Glutamatergic neuron (in vitro differentiated cells): Measurements from ENCODE around the gene GPR26. TPM values are rescaled to one million over a fixed set of nuclear protein-coding genes. Genes with fewer than 3 reads are reported as not detected.
"Not testable (repeated sequence)": the region's sequence is repeated elsewhere in the genome, so short reads cannot be mapped to it uniquely, and the experiment has no call there.

Source experiments
- DNase-seq: peaks from one replicate; pipeline ENCODE4 v3.0.0; 2022
- H3K27ac Mint-ChIP-seq: one replicate; pipeline ENCODE4 v1.8.0; 2020; ENCODE audit warnings: mild to moderate bottlenecking, mixed read lengths, inconsistent platforms; ENCODE audit not compliant: unreplicated experiment
- H3K27me3 Mint-ChIP-seq: one replicate; pipeline ENCODE4 v1.8.0; 2020; ENCODE audit warnings: mild to moderate bottlenecking, moderate library complexity, mixed read lengths, inconsistent platforms; ENCODE audit not compliant: unreplicated experiment
- H3K36me3 Mint-ChIP-seq: one replicate; pipeline ENCODE4 v1.8.0; 2020; ENCODE audit warnings: mild to moderate bottlenecking, mixed read lengths, inconsistent platforms; ENCODE audit not compliant: unreplicated experiment
- H3K4me1 Mint-ChIP-seq: one replicate; pipeline ENCODE4 v1.8.0; 2020; ENCODE audit warnings: mild to moderate bottlenecking, low read depth, mixed read lengths, inconsistent platforms; ENCODE audit not compliant: unreplicated experiment
- H3K4me3 Mint-ChIP-seq: one replicate; pipeline ENCODE4 v1.8.0; 2020; ENCODE audit warnings: mild to moderate bottlenecking, mixed read lengths, inconsistent platforms; ENCODE audit not compliant: unreplicated experiment
- H3K9me3 Mint-ChIP-seq: one replicate; pipeline ENCODE4 v1.8.0; 2020; ENCODE audit warnings: mild to moderate bottlenecking, moderate library complexity, mixed read lengths, inconsistent platforms; ENCODE audit not compliant: unreplicated experiment
- total RNA-seq: library from RNA; stranded (reverse); fragmentation: NEBNext Ultra II Directional; extraction: Animal tissue kit (Norgen Biotek cat#: 25700); gene quantifications from one replicate; pipeline ENCODE4 v1.2.1, GENCODE V29; 2021; ENCODE audit not compliant: unreplicated experiment
- TF ChIP-seq, protein P1 (sequence below): fragments of 200-600 bp; sonication (generic); IDR thresholded peaks from one replicate; pipeline ENCODE4 v1.5.0; 2021; ENCODE audit not compliant: partially characterized antibody, unreplicated experiment

GPR26 gene
- total RNA-seq, 1 donor from 2014 or later, result 0.10 TPM

DNA sequence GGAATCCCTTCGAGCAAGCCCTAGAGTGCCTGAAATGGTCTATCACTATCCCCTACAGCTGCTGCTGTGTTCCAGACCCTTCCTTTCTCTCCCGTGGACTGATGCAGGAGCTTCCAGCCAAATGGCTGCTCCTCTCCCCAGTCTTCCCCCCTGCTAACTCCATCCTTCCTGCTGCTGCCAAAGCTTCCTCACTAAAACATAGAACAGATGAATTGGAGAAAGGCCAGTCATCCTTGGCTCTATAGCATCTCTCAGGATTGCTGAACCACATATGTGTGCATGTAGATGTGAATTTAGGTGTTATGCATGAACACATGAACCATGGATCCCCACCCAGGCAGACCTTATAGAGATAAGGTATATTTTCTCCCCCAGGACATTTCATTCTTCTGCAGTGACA is 60.7 kb downstream of the GPR26 start:
- Mint-ChIP-seq H3K4me1 (no peaks in the 10 kb centered on the region), H3K27ac (no peak overlapping the region), H3K27me3 (peaks cover 3% of the 10 kb centered on the region), H3K4me3 (no peak overlapping the region), H3K36me3 (peaks cover 8% of the 10 kb centered on the region), H3K9me3 (peaks cover 2% of the 10 kb centered on the region)
- no peak for DNase-seq
- TF ChIP-seq, protein P1, sequence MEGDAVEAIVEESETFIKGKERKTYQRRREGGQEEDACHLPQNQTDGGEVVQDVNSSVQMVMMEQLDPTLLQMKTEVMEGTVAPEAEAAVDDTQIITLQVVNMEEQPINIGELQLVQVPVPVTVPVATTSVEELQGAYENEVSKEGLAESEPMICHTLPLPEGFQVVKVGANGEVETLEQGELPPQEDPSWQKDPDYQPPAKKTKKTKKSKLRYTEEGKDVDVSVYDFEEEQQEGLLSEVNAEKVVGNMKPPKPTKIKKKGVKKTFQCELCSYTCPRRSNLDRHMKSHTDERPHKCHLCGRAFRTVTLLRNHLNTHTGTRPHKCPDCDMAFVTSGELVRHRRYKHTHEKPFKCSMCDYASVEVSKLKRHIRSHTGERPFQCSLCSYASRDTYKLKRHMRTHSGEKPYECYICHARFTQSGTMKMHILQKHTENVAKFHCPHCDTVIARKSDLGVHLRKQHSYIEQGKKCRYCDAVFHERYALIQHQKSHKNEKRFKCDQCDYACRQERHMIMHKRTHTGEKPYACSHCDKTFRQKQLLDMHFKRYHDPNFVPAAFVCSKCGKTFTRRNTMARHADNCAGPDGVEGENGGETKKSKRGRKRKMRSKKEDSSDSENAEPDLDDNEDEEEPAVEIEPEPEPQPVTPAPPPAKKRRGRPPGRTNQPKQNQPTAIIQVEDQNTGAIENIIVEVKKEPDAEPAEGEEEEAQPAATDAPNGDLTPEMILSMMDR, result no peak

DNA sequence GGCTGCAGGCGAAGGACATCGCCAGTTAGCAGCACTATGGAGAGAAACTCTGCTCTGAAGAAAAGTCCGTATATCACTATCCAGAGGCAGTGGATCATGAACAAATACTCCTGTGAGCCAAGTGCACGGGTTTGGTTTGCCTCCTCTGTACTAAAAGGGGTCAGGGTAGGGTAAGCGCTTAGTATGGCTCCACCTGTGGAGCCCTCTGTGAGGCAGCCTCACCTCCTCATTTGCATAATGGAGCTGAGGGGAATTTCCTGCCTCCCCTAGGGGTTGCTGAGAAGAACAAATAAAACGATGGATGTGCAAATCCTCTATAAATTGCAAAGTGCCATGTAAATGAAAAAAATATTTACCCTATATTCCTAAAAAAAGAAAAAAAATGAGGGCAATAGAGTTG is 63.4 kb downstream of the GPR26 start:
- Mint-ChIP-seq H3K9me3 (peaks cover 2% of the 10 kb centered on the region), H3K36me3 (peaks cover 8% of the 10 kb centered on the region)

DNA sequence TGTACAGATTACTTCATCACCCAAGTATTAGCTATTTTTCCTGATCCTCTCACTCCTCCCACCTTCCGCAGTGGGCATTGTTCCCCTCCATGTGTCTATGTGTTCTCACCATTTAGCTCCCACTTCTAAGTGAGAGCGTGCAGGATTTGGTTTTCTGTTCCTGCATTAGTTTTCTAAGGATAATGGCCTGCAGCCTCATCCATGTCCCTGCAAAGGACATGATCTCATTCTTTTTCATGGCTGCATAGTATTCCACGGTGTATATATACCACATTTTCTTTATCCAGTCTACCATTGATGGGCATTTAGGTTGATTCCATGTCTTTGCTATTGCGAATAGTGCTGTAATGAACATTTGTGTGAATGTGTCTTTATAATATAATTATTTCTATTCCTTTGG is 70.8 kb downstream of the GPR26 start:
- not testable (repeated sequence) for H3K36me3 Mint-ChIP-seq, H3K9me3 Mint-ChIP-seq, H3K27ac Mint-ChIP-seq, H3K27me3 Mint-ChIP-seq, H3K4me1 Mint-ChIP-seq, DNase-seq, H3K4me3 Mint-ChIP-seq

More for the DNA sequence above, 63.4 kb downstream of the GPR26 start:
- no peak for DNase-seq
- Mint-ChIP-seq H3K27ac (no peak overlapping the region), H3K27me3 (no peaks in the 10 kb centered on the region), H3K4me1 (no peaks in the 10 kb centered on the region), H3K4me3 (no peak overlapping the region)
- TF ChIP-seq, protein P1, result no peak

DNA sequence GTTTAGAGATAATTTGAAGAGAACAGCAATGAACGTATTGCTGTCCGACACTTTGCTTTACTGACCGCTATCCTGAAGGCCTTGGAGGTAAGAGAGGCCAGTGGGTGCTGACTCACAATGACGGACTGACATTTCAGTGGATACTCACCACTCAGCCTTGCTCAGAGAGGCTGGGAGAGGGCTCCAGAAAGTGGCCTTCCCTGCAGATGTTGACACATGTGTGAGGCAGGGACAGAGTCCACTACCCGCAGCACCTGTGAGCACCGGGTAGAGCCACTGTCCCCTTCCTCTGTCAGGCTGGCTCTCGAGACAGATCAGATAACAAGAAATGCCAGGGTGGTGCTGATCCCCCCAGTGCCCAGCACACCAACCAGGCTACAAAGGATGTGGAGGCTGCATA is 75.0 kb downstream of the GPR26 start:
- Mint-ChIP-seq H3K4me1 (peaks cover 4% of the 10 kb centered on the region), H3K27ac (no peak overlapping the region), H3K27me3 (no peaks in the 10 kb centered on the region), H3K9me3 (peaks cover 3% of the 10 kb centered on the region), H3K36me3 (no peaks in the 10 kb centered on the region), H3K4me3 (no peak overlapping the region)
- no peak for DNase-seq
- TF ChIP-seq, protein P1, result no peak

DNA sequence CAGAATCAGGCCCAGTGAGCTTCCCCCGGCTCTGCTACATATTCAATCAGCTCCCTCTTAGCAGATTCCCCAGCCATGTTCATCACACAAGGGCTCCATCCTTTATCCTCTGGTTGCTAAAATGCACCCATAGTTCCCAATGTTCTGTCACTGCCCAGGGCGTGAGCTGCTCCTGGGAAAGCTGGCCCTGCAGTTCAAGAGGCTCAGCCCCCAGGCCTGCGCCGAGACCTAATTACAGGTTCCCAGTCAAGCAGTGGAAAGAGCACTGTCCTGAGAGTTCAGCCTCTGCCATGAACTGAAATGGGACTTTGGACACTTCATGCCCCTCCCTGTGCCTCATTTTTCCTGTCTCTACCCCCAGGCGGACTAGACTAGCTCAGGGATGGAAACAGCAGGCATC is 75.6 kb downstream of the GPR26 start:
- H3K27me3 Mint-ChIP-seq, result no peaks in the 10 kb centered on the region
- H3K4me1 Mint-ChIP-seq, result peaks cover 8% of the 10 kb centered on the region
- TF ChIP-seq, protein P1, result no peak
- H3K9me3 Mint-ChIP-seq, result peaks cover 3% of the 10 kb centered on the region
- H3K36me3 Mint-ChIP-seq, result no peaks in the 10 kb centered on the region
- no peak for DNase-seq
- H3K27ac Mint-ChIP-seq, result no peak overlapping the region
- no peak overlapping the region for H3K4me3 Mint-ChIP-seq
